Measurements from ENCODE around the gene ZFHX2. TPM values are rescaled to one million over a fixed set of nuclear protein-coding genes. Genes with fewer than 3 reads are reported as not detected.

Gene ZFHX2
- total RNA-seq, 1 experiment from 2014 or later = 19.4 TPM

DNA sequence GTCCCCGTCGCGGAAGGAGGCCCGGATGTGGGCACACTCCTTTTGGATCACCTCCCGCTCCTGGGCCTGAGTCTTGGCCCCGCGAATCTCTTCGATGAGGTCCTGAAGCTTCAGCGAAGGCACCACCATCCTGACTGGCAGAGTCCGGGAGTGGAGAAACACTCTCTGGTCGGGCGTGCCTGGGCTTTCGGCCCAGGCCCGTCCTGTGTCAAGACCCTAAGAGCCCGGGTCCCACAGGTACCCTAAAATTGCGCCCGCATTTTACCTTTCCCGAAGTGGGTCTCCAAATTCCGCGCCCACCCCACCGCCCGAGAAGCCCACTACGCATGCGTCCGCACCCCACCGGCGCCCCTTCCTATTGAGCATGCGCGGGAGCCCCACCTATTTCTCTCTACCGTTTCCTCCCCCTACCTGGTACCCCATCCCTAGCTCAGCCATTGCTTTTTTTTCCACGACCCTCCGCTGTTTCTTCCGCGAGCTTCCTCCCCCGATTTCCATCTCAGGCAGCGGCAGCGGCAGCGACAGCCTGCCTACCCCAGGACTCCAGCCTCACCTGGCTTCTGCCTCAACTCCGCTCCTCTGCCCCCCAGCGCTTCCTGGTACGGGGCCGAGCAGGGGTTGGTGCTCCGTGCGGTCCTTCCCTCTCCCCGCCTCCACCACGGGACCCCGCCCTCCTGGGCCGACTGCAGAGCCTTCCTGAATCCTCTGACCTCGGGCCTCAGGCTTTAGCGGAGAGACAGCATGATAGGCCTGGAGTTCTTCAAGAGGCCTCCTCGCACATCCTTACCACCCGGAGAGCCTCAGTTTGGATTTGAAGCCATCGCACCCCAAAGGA, 15.8 kb upstream of the ZFHX2 start, which contains the start of gene AP1G2:
Gene AP1G2, minus strand, starts transcription at position 606 of the 835 bp plus-strand sequence. Its CDS starts 477 bp downstream, at position 129.
- no peak within 1 kb of the TSS for H2BK15ac ChIP-seq (ENCODE audit: low read depth, low read length)
- TF ChIP-seq, protein P1, sequence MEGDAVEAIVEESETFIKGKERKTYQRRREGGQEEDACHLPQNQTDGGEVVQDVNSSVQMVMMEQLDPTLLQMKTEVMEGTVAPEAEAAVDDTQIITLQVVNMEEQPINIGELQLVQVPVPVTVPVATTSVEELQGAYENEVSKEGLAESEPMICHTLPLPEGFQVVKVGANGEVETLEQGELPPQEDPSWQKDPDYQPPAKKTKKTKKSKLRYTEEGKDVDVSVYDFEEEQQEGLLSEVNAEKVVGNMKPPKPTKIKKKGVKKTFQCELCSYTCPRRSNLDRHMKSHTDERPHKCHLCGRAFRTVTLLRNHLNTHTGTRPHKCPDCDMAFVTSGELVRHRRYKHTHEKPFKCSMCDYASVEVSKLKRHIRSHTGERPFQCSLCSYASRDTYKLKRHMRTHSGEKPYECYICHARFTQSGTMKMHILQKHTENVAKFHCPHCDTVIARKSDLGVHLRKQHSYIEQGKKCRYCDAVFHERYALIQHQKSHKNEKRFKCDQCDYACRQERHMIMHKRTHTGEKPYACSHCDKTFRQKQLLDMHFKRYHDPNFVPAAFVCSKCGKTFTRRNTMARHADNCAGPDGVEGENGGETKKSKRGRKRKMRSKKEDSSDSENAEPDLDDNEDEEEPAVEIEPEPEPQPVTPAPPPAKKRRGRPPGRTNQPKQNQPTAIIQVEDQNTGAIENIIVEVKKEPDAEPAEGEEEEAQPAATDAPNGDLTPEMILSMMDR (conservative IDR thresholded peaks at IDR 0.05) = no peak
- H4K8ac ChIP-seq (replicated peaks; ENCODE audit: insufficient read length, low read depth, low read length) = no peak within 1 kb of the TSS
- H4K5ac ChIP-seq (ENCODE audit: insufficient read length, low read depth, low read length) = no peak within 1 kb of the TSS
- no peaks in the 10 kb centered on the region for H3K79me1 ChIP-seq (ENCODE audit: insufficient read depth, low read depth, low read length, poor library complexity, severe bottlenecking)
- H3K79me2 ChIP-seq (ENCODE audit: insufficient read depth, low read length) = no peaks in the 10 kb centered on the region
- no peak within 1 kb of the TSS for H3T11ph ChIP-seq (ENCODE audit: low read length)
- no peak within 1 kb of the TSS for H3K4ac ChIP-seq (ENCODE audit: low read depth, low read length)
- peak; percentile 94 for DNase-seq
- H2BK20ac ChIP-seq (ENCODE audit: low read depth, low read length, poor library complexity, severe bottlenecking) = no peak within 1 kb of the TSS
- no peak within 1 kb of the TSS for H4K91ac ChIP-seq (ENCODE audit: insufficient read length, low read depth, low read length)
- H3K9me3 Mint-ChIP-seq = no peaks in the 10 kb centered on the region
- H3K27me3 Mint-ChIP-seq (ENCODE audit: low read depth) = peaks cover 4% of the 10 kb centered on the region
- no peak within 1 kb of the TSS for H2BK12ac ChIP-seq (ENCODE audit: insufficient read length, low read depth, low read length)
- H3K36me3 Mint-ChIP-seq (ENCODE audit: insufficient read depth in 1 of 3, low read depth in 3 of 3) = peaks cover 12 to 40% (median 34%) of the 10 kb centered on the region in 3 experiments
- H3K27me3 ChIP-seq (ENCODE audit: insufficient read depth, low read length) = no peaks in the 10 kb centered on the region
- peaks cover 3% of the 10 kb centered on the region for H4K20me1 ChIP-seq (ENCODE audit: control insufficient read depth, insufficient read depth, insufficient read length)
- no CpG with 5 or more reads among the region's 53 CpGs for WGBS (ENCODE audit: extremely low coverage, insufficient read length, low lambda C conversion rate)
- no peaks in the 10 kb centered on the region for H3K9me3 ChIP-seq (ENCODE audit: control insufficient read depth, low read depth, low read length)
- peaks cover 3% of the 10 kb centered on the region for H3K23me2 ChIP-seq (ENCODE audit: insufficient read length, low read depth, low read length, poor library complexity, severe bottlenecking)
- H3K23ac ChIP-seq (ENCODE audit: insufficient read length, low read depth, low read length) = no peak within 1 kb of the TSS
- peak within 1 kb of the TSS; percentile 95 to 99 for H3K4me3 Mint-ChIP-seq
- peaks cover 35% of the 10 kb centered on the region in 2 experiments for H3K4me1 Mint-ChIP-seq
- peak within 1 kb of the TSS; percentile 80; the same call in 1 of the 2 replicates for H3K14ac ChIP-seq (ENCODE audit: insufficient read depth, low read length)
- H3K4me1 ChIP-seq (ENCODE audit: insufficient read depth, low read length) = peaks cover 9% of the 10 kb centered on the region
- H2AFZ ChIP-seq (ENCODE audit: low read length) = no peak within 1 kb of the TSS
- peak within 1 kb of the TSS; percentile 18 for H3K9ac ChIP-seq (ENCODE audit: extremely low read depth, insufficient read length, low read length)
- H2BK120ac ChIP-seq (ENCODE audit: low read depth, low read length, poor library complexity, severe bottlenecking) = no peak within 1 kb of the TSS
- H2AK5ac ChIP-seq (ENCODE audit: insufficient read length, low read length) = no peak within 1 kb of the TSS
- no peak within 1 kb of the TSS for H3K27ac ChIP-seq (ENCODE audit: insufficient read length, low read depth, low read length)
- peak within 1 kb of the TSS; percentile 94 to 97 (median 95) for H3K27ac Mint-ChIP-seq
- H3K56ac ChIP-seq (ENCODE audit: insufficient read length, low read depth, low read length) = no peak within 1 kb of the TSS
- peak within 1 kb of the TSS; percentile 86 for H3K18ac ChIP-seq (ENCODE audit: insufficient read length, low read depth, low read length)
- H2BK5ac ChIP-seq (ENCODE audit: insufficient read length, low read length) = no peak within 1 kb of the TSS
- peak within 1 kb of the TSS; percentile 75 for H3K4me2 ChIP-seq (ENCODE audit: insufficient read depth, insufficient read length, low read length)

Measured in H9 (cell line).